SK-N-DZ (cell line): Measurements from ENCODE around the gene ZFP91. TPM values are rescaled to one million over a fixed set of nuclear protein-coding genes. Genes with fewer than 3 reads are reported as not detected.
"Not testable (repeated sequence)": the region's sequence is repeated elsewhere in the genome, so short reads cannot be mapped to it uniquely, and the experiment has no call there.

ENCODE experiments used
- DNase-seq: peaks from one replicate; pipeline ENCODE4 v3.0.0-alpha.2; 2015; ENCODE audit warnings: low spot score
- polyA plus RNA-seq, 2 experiments: library from polyadenylated mRNA; depleted of rRNA; stranded (reverse); fragments of >200 nt; gene quantifications; 2 replicates each; pipeline ENCODE4 v1.2.3, GENCODE V29; 2014

Gene ZFP91
- 31.9 and 34.6 TPM in 2 replicates for polyA plus RNA-seq (2014; cell fraction: cytosol; rRNA removed)
- polyA plus RNA-seq (2014; cell fraction: nucleus; rRNA removed) = 31.5 and 38.6 TPM in 2 replicates

- peak; percentile 95 for DNase-seq
These were observed at the start of gene ZFP91 for GRCh38 chr11:58578635-58579191. Gene ZFP91 (plus strand): TSS chr11:58579063. CDS start chr11:58579282, 219 bp downstream.

GRCh38 chr11:58530236-58530635, 48.6 kb upstream of the ZFP91 start:
- DNase-seq = no peak

- DNase-seq = no peak
These were observed 47.0 kb upstream of the ZFP91 start for GRCh38 chr11:58531865-58532341.

- no peak for DNase-seq
These were observed 32.0 kb upstream of the ZFP91 start for GRCh38 chr11:58546841-58547240.

- no peak for DNase-seq
These were observed 29.2 kb upstream of the ZFP91 start for GRCh38 chr11:58549644-58550043.

GRCh38 chr11:58560842-58561241, 18.0 kb upstream of the ZFP91 start:
- DNase-seq = no peak

- DNase-seq = no peak
These were observed 17.3 kb upstream of the ZFP91 start for GRCh38 chr11:58561394-58562098.

GRCh38 chr11:58562375-58562800, 16.5 kb upstream of the ZFP91 start:
- DNase-seq = no peak

- no peak for DNase-seq
These were observed 14.6 kb upstream of the ZFP91 start for GRCh38 chr11:58564231-58564630.

- DNase-seq = peak; percentile 67
These were observed 10.9 kb upstream of the ZFP91 start for GRCh38 chr11:58567889-58568512.

- not testable (repeated sequence) for DNase-seq
These were observed 6.0 kb upstream of the ZFP91 start for GRCh38 chr11:58572906-58573305.

GRCh38 chr11:58573451-58574104, 5.3 kb upstream of the ZFP91 start:
- no peak for DNase-seq

GRCh38 chr11:58574881-58575280, 4.0 kb upstream of the ZFP91 start:
- no peak for DNase-seq

- DNase-seq = no peak
These were observed 3.4 kb upstream of the ZFP91 start, which contains the start of gene LPXN for GRCh38 chr11:58575377-58576020. Gene LPXN (minus strand): TSS chr11:58575856. CDS start chr11:58575772, 84 bp downstream.

GRCh38 chr11:58576887-58577471, 1.9 kb upstream of the ZFP91 start:
- no peak for DNase-seq

- no peak for DNase-seq
These were observed 1.2 kb upstream of the ZFP91 start for GRCh38 chr11:58577555-58578135.

- DNase-seq = peak; percentile 98
These were observed 678 bp upstream of the ZFP91 start for GRCh38 chr11:58578136-58578634.

GRCh38 chr11:58579192-58580129, 598 bp downstream of the ZFP91 start:
- DNase-seq = peak; percentile 90

GRCh38 chr11:58580311-58580710, 1.4 kb downstream of the ZFP91 start:
- no peak for DNase-seq
